Measurements from ENCODE around the gene VSIG4.
"Not testable (repeated sequence)": the region's sequence is repeated elsewhere in the genome, so short reads cannot be mapped to it uniquely, and the experiment has no call there.

VSIG4 gene

GRCh38 chrX:66071126-66071525 lies 31.2 kb upstream of the VSIG4 start:
- TF ChIP-seq CTCF (IDR thresholded peaks at IDR 0.05; ENCODE audit: borderline replicate concordance, extremely low read depth, low read length, poor library complexity, severe bottlenecking) = no peak
- TF ChIP-seq EZH2 (IDR thresholded peaks at IDR 0.05; ENCODE audit: borderline replicate concordance, low read depth, low read length, severe bottlenecking) = no peak
- Histone ChIP-seq H3K79me2 (ENCODE audit: insufficient read depth, low read length) (no peaks in the 10 kb centered on the region), H2AFZ (ENCODE audit: low read depth, low read length) (no peak overlapping the region)

GRCh38 chrX:66064261-66064660 lies 24.4 kb upstream of the VSIG4 start:
- Histone ChIP-seq H3K4me1 (ENCODE audit: insufficient read depth, low read length) (no peaks in the 10 kb centered on the region), H3K4me3 (ENCODE audit: low read depth in 1 of 2, low read length in 2 of 2) (no peak overlapping the region), H3K9me3 (ENCODE audit: insufficient read depth, low read length, severe bottlenecking) (no peaks in the 10 kb centered on the region), H3K27ac (ENCODE audit: low read length) (no peak overlapping the region), H3K9ac (ENCODE audit: low read depth, low read length) (no peak overlapping the region), H4K20me1 (ENCODE audit: insufficient read depth, low read length) (no peaks in the 10 kb centered on the region), H3K4me2 (ENCODE audit: insufficient read depth, low read length) (no peak overlapping the region), H2AFZ (ENCODE audit: low read depth, low read length) (no peak overlapping the region), H3K79me2 (ENCODE audit: insufficient read depth, low read length) (no peaks in the 10 kb centered on the region), H3K36me3 (ENCODE audit: insufficient read depth, low read length) (no peaks in the 10 kb centered on the region), H3K27me3 (ENCODE audit: insufficient read depth, low read length, poor library complexity) (no peaks in the 10 kb centered on the region)
- no peak for TF ChIP-seq CTCF (IDR thresholded peaks at IDR 0.05; ENCODE audit: borderline replicate concordance, extremely low read depth, low read length, poor library complexity, severe bottlenecking)
- no peak for TF ChIP-seq EZH2 (IDR thresholded peaks at IDR 0.05; ENCODE audit: borderline replicate concordance, low read depth, low read length, severe bottlenecking)
- ATAC-seq (ENCODE audit: insufficient read depth, low read depth) = no peak
- DNase-seq = no peak

More at GRCh38 chrX:66071126-66071525, 31.2 kb upstream of the VSIG4 start:
- Histone ChIP-seq H3K27me3 (ENCODE audit: insufficient read depth, low read length, poor library complexity) (no peaks in the 10 kb centered on the region), H3K9ac (ENCODE audit: low read depth, low read length) (no peak overlapping the region), H3K4me2 (ENCODE audit: insufficient read depth, low read length) (no peak overlapping the region), H3K4me1 (ENCODE audit: insufficient read depth, low read length) (no peaks in the 10 kb centered on the region), H3K36me3 (ENCODE audit: insufficient read depth, low read length) (no peaks in the 10 kb centered on the region), H3K4me3 (ENCODE audit: low read depth in 1 of 2, low read length in 2 of 2) (no peak overlapping the region), H4K20me1 (ENCODE audit: insufficient read depth, low read length) (no peaks in the 10 kb centered on the region), H3K27ac (ENCODE audit: low read length) (no peak overlapping the region), H3K9me3 (ENCODE audit: insufficient read depth, low read length, severe bottlenecking) (no peaks in the 10 kb centered on the region)
- no peak for ATAC-seq (ENCODE audit: insufficient read depth, low read depth)
- DNase-seq = no peak

GRCh38 chrX:66057019-66057418 lies 17.1 kb upstream of the VSIG4 start:
- ATAC-seq (ENCODE audit: insufficient read depth, low read depth); H3K36me3 ChIP-seq (ENCODE audit: insufficient read depth, low read length); H3K27ac ChIP-seq (ENCODE audit: low read length); H3K27me3 ChIP-seq (ENCODE audit: insufficient read depth, low read length, poor library complexity); H3K79me2 ChIP-seq (ENCODE audit: insufficient read depth, low read length); H3K4me2 ChIP-seq (ENCODE audit: insufficient read depth, low read length); H3K9ac ChIP-seq (ENCODE audit: low read depth, low read length); DNase-seq; H2AFZ ChIP-seq (ENCODE audit: low read depth, low read length); H4K20me1 ChIP-seq (ENCODE audit: insufficient read depth, low read length); H3K4me3 ChIP-seq (ENCODE audit: low read depth in 1 of 2, low read length in 2 of 2); H3K4me1 ChIP-seq (ENCODE audit: insufficient read depth, low read length); H3K9me3 ChIP-seq (ENCODE audit: insufficient read depth, low read length, severe bottlenecking): not testable (repeated sequence)

- H3K4me1 ChIP-seq (ENCODE audit: insufficient read depth, low read length) = no peaks in the 10 kb centered on the region
- no peaks in the 10 kb centered on the region for H3K36me3 ChIP-seq (ENCODE audit: insufficient read depth, low read length)
- H3K9ac ChIP-seq (ENCODE audit: low read depth, low read length) = no peak overlapping the region
- H3K4me3 ChIP-seq (ENCODE audit: low read depth in 1 of 2, low read length in 2 of 2) = no peak overlapping the region
- H3K27me3 ChIP-seq (ENCODE audit: insufficient read depth, low read length, poor library complexity) = no peaks in the 10 kb centered on the region
- no peak for TF ChIP-seq EZH2 (IDR thresholded peaks at IDR 0.05; ENCODE audit: borderline replicate concordance, low read depth, low read length, severe bottlenecking)
- no peak for TF ChIP-seq CTCF (IDR thresholded peaks at IDR 0.05; ENCODE audit: borderline replicate concordance, extremely low read depth, low read length, poor library complexity, severe bottlenecking)
- H3K27ac ChIP-seq (ENCODE audit: low read length) = no peak overlapping the region
- H3K79me2 ChIP-seq (ENCODE audit: insufficient read depth, low read length) = no peaks in the 10 kb centered on the region
- H4K20me1 ChIP-seq (ENCODE audit: insufficient read depth, low read length) = no peaks in the 10 kb centered on the region
- no peak overlapping the region for H2AFZ ChIP-seq (ENCODE audit: low read depth, low read length)
- no peaks in the 10 kb centered on the region for H3K9me3 ChIP-seq (ENCODE audit: insufficient read depth, low read length, severe bottlenecking)
- ATAC-seq (ENCODE audit: insufficient read depth, low read depth) (no peak), DNase-seq (no peak)
- H3K4me2 ChIP-seq (ENCODE audit: insufficient read depth, low read length) = no peak overlapping the region
Observed at GRCh38 chrX:66054978-66055377, 15.1 kb upstream of the VSIG4 start.
